Activated naive CD4-positive, alpha-beta T cell treated with anti-CD3 and anti-CD28 coated beads, Interleukin-2, amount 10 ng/mL, durations not matched to agents 7 days and 5 days (primary cell): Measurements from ENCODE around the gene KSR1.

ENCODE experiments used
- CTCF ChIA-PET: fragments of 350-600 bp; sonication (Branson Sonifier 250); formaldehyde crosslinking; loops from one replicate; lab custom pipeline; 2021; ENCODE audit warnings: antibody characterized with exemption; lab: Charles Lee
- DNase-seq: peaks from one replicate; pipeline ENCODE4 v3.0.0-alpha.2; 2020
- H3K27ac Mint-ChIP-seq: one replicate; pipeline ENCODE4 v1.8.0; 2021; ENCODE audit warnings: mild to moderate bottlenecking, moderate library complexity, mixed read lengths
- H3K27me3 Mint-ChIP-seq: one replicate; pipeline ENCODE4 v1.8.0; 2021; ENCODE audit warnings: mild to moderate bottlenecking, mixed read lengths
- H3K36me3 Mint-ChIP-seq: one replicate; pipeline ENCODE4 v1.8.0; 2021; ENCODE audit warnings: mixed read lengths
- H3K4me1 Mint-ChIP-seq: one replicate; pipeline ENCODE4 v1.8.0; 2021; ENCODE audit warnings: mixed read lengths
- H3K4me3 Mint-ChIP-seq: one replicate; pipeline ENCODE4 v1.8.0; 2021; ENCODE audit warnings: mild to moderate bottlenecking, moderate library complexity, mixed read lengths
- H3K9me3 Mint-ChIP-seq: one replicate; pipeline ENCODE4 v1.8.0; 2021; ENCODE audit warnings: mixed read lengths

KSR1 gene

DNA sequence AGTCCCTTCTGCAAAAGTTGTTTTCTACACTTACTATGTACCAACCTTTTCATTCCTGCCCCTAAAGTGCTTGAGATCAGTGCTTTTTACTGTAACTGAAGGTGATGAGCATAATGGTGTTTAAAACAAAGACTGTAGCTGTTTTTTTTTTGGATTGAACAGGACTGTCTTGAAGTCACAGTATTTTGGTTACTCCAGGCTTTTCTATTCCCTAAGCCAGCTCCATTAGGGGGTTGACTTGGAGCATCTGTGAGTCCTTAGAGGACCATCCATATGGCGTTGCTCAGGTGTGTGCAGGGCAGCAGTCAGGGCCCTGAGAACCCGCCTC is 145.7 kb downstream of the KSR1 start:
- no peak overlapping the region for H3K4me3 Mint-ChIP-seq
- no peaks in the 10 kb centered on the region for H3K9me3 Mint-ChIP-seq
- no peaks in the 10 kb centered on the region for H3K27me3 Mint-ChIP-seq
- CTCF ChIA-PET = interaction anchor here (0.7 to 10.6 kb wide), 17 partner anchors 14 to 364 kb away, joined by 3 to 153 read pairs (median 4); partner anchors contain the start of gene LGALS9
- no peak for DNase-seq
- peaks cover 13% of the 10 kb centered on the region for H3K4me1 Mint-ChIP-seq
- no peak overlapping the region for H3K27ac Mint-ChIP-seq
- peaks cover 21% of the 10 kb centered on the region for H3K36me3 Mint-ChIP-seq

DNA sequence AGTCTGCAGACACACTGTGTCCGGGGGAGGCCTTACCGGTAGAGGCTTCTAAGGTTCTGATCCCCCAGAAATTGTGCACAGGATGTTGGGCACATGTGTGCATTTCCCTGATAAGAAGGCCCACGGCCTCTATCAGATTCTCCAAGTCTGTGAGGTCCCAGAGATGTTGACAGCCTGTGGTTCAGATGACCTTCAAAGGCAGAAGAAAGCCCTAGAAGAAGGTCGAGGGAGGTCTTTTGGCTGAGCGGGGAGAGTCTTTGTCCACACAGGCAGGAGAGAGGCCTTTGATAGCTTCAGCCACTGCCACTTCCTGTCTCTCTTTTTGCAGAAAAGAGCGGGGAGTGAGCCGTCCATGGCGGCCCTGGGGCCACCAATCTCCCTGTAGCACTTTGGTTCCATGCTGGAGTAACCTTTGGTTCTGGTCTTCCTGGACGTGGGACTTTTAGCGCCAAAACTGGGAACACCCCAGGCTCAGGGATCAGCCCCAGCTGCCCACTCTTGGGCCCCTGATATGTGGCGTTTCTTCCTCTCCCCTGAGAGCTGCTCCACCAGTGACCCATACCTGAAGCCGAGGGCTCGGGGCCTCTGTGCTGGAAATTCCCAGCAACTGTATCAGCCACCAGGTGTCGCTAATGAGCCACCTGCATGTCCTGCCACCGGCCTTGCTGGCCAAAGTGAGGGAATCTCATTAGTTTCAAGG is 146.6 kb downstream of the KSR1 start:
- no peak overlapping the region for H3K4me3 Mint-ChIP-seq
- H3K27me3 Mint-ChIP-seq = no peaks in the 10 kb centered on the region
- no peak overlapping the region for H3K27ac Mint-ChIP-seq
- H3K9me3 Mint-ChIP-seq = no peaks in the 10 kb centered on the region
- DNase-seq = peak; percentile 82
- H3K4me1 Mint-ChIP-seq = peaks cover 13% of the 10 kb centered on the region
- peaks cover 16% of the 10 kb centered on the region for H3K36me3 Mint-ChIP-seq
- CTCF ChIA-PET = interaction anchor here (0.7 to 10.6 kb wide), 19 partner anchors 9 to 365 kb away, joined by 3 to 153 read pairs (median 5); partner anchors contain the start of gene LGALS9

DNA sequence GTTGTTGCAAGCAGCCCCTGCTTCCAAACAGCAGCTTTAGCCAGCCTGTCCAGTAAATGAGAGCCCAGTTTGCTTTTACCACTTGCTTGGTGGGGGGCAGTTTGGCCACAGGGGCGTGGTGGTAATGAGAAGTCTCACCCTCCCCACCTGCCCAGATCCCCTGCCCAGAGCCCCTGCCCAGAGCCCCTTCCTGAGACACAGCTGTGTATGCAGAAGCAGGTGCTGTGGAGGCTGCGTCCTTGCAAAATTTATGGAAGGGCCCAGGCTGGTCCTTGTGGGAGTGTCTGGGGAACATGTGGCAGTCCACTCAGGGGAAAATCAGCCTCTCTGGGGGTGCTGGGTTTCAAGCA is 147.1 kb downstream of the KSR1 start:
- no peaks in the 10 kb centered on the region for H3K27me3 Mint-ChIP-seq
- CTCF ChIA-PET = interaction anchor here (0.9 to 10.6 kb wide), 13 partner anchors 8 to 366 kb away, joined by 3 to 153 read pairs (median 7); partner anchors contain the start of gene LGALS9
- peaks cover 13% of the 10 kb centered on the region for H3K4me1 Mint-ChIP-seq
- DNase-seq = no peak
- H3K27ac Mint-ChIP-seq = no peak overlapping the region
- H3K9me3 Mint-ChIP-seq = no peaks in the 10 kb centered on the region
- peaks cover 16% of the 10 kb centered on the region for H3K36me3 Mint-ChIP-seq
- no peak overlapping the region for H3K4me3 Mint-ChIP-seq

DNA sequence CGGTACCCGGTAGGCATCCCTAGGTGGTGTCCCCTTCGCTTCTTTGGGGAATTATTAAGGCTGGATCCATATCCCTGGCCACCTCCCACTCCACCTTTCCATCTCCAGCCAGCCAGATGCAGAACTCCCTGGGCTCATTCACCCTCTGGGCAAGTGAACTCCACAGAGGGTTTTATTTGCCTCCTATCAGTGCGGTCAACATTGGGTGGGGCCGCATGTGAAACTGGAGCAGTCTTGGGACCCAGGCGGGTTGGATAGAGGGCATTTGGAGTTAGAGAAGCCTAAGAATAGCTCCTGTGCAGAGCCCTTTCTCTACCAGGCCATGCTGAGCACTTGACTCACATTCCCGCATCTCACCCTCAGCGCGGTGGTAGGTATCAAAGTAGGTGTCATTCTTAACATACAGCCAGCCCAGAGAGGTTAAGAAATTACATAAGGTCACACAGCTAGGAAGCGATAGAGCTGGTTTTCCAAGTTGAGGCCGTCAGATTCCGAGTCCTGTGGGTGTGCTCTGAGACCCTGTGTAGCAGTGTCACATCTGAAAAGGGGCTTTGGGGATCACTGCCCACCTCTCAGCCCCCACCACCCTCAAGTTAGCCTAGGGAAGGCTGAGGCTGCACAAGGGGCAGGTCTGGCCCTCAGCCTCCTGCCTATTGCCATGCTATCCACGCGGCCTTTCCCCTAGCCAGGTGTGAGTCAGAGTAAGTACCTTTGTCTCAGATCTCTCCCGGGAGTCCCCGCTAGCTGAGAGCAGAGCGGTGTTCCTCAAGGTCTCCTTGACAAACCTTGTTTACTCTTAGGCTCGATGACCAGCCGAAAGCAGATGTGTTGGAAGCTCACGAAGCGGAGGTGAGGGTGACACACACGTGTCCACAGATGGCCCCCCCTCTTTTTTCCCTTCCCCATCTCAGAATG is 147.9 kb downstream of the KSR1 start:
- no peaks in the 10 kb centered on the region for H3K9me3 Mint-ChIP-seq
- H3K27me3 Mint-ChIP-seq = no peaks in the 10 kb centered on the region
- CTCF ChIA-PET = interaction anchor here (0.6 to 10.6 kb wide), 18 partner anchors 7 to 368 kb away, joined by 3 to 153 read pairs (median 4); partner anchors contain the start of gene LGALS9
- H3K4me1 Mint-ChIP-seq = peaks cover 13% of the 10 kb centered on the region
- DNase-seq = no peak
- no peak overlapping the region for H3K4me3 Mint-ChIP-seq
- H3K36me3 Mint-ChIP-seq = peaks cover 21% of the 10 kb centered on the region
- peak overlapping the region; percentile 7 for H3K27ac Mint-ChIP-seq

DNA sequence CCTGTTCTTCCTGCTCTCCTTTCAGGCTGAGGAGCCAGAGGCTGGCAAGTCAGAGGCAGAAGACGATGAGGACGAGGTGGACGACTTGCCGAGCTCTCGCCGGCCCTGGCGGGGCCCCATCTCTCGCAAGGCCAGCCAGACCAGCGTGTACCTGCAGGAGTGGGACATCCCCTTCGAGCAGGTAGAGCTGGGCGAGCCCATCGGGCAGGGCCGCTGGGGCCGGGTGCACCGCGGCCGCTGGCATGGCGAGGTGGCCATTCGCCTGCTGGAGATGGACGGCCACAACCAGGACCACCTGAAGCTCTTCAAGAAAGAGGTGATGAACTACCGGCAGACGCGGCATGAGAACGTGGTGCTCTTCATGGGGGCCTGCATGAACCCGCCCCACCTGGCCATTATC is 149.2 kb downstream of the KSR1 start:
- no peak overlapping the region for H3K27ac Mint-ChIP-seq
- H3K4me1 Mint-ChIP-seq = peaks cover 11% of the 10 kb centered on the region
- CTCF ChIA-PET = interaction anchor here (1.0 to 10.6 kb wide), 6 partner anchors 16 to 359 kb away, joined by 3 to 153 read pairs (median 10); partner anchors contain the start of gene LGALS9
- H3K9me3 Mint-ChIP-seq = no peaks in the 10 kb centered on the region
- H3K27me3 Mint-ChIP-seq = no peaks in the 10 kb centered on the region
- no peak for DNase-seq
- H3K36me3 Mint-ChIP-seq = peaks cover 21% of the 10 kb centered on the region
- H3K4me3 Mint-ChIP-seq = no peak overlapping the region

DNA sequence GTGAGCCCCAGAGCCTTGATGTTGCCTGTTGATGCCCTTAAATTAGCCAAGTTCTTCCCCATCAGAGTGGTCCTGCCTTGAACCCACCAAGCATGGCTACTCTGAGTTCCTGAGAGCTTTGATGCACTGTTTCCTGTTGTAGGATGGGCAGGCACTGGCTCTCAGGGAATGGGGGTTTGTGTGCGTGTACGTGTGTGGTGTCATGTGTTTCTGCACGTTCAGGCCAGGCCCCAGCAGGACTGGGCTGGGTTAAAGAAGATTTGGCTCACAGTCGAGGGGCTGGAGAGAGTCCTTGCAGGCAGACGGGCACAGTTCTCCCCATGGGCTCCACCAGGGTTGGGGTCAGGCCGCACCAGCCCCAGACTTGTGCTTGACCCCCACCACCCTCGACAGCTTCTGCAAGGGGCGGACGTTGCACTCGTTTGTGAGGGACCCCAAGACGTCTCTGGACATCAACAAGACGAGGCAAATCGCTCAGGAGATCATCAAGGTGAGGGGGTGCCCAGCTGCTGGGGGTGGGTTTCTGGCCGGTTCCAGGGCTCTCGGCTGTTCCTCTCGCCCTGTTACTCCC is 151.4 kb downstream of the KSR1 start:
- Mint-ChIP-seq H3K4me3 (no peak overlapping the region), H3K9me3 (no peaks in the 10 kb centered on the region), H3K4me1 (peaks cover 14% of the 10 kb centered on the region), H3K27ac (no peak overlapping the region), H3K27me3 (no peaks in the 10 kb centered on the region), H3K36me3 (peaks cover 21% of the 10 kb centered on the region)
- no peak for DNase-seq
- CTCF ChIA-PET = interaction anchor here (0.8 to 10.6 kb wide), 7 partner anchors 8 to 257 kb away, joined by 3 to 153 read pairs (median 6); no protein-coding TSS in a partner anchor

DNA sequence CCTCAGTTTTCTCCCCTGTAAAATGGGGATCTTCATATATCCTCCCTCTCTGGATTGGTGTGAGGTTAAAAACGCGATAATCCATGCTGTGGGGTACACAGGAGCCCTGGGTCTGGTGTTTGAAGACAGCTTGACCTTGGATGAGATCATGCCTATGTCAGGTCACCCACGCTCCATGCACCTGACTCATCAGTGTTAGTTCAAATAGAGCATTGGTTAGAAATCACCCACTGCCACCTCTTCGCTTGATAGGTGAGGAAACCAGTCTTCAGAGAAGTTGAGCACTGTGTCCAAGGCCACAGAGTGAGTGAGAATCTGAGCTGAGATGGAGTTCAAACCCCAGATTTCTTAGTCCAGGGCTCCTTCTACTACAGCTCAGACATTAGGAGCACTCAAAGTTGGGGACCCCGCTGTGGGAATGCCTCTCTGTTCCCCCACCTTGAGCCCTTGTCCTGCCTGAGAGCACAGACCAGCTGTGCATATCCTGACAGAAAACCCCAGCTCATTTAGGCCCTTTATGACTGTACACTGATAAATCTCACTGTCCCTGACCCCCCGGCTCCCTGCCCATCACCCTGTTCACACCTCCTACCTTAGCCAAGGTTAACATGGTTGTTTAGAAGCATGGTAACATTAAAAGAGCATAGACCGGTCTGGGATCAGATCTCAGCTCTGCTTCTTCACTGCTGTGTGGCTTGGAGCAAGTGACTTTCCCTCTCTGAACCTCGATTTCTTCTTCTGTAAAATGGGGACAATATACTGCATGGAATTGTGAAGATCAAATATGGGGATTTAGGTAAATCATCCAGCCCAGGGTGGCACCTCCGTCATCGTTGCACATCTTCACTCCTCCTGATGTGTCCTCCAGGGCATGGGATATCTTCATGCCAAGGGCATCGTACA is 152.3 kb downstream of the KSR1 start:
- H3K36me3 Mint-ChIP-seq = peaks cover 23% of the 10 kb centered on the region

DNA sequence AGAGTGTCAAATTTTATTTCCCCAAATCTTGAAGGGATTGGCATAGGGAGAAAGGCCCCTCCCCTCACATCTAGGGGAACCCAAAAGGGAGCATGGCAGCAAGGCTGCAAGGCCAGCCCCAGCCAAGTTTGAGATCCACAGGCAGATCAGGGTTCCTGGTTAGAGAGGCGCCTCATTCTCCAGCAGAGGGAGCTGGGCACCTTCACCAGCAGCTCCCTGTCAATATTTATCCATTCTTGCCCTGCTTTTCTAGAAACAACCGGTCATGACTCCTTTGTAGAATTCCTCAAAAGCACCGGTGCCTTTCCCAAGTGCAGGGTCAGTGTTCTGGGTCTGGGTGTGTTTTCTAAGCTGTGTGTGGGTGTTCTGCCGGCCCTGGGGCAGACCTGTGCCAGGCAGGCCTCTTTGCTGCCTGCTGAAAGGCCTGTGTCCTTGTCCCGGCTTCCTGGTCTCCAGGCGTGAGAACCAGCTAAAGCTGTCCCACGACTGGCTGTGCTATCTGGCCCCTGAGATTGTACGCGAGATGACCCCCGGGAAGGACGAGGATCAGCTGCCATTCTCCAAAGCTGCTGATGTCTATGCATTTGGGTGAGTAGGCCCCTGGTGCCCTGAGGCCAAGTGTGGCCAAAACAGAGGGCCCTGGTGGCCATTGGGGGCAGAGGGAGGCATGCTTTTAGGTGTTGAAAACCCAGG is 153.5 kb downstream of the KSR1 start:
- H3K9me3 Mint-ChIP-seq = no peaks in the 10 kb centered on the region
- no peak overlapping the region for H3K27ac Mint-ChIP-seq
- H3K27me3 Mint-ChIP-seq = no peaks in the 10 kb centered on the region
- peaks cover 14% of the 10 kb centered on the region for H3K4me1 Mint-ChIP-seq
- peak; percentile 65 for DNase-seq
- CTCF ChIA-PET = interaction anchor here (0.6 to 8.5 kb wide), 17 partner anchors 9 to 270 kb away, joined by 3 to 106 read pairs (median 3); partner anchors contain the start of gene LGALS9
- H3K36me3 Mint-ChIP-seq = peaks cover 24% of the 10 kb centered on the region
- no peak overlapping the region for H3K4me3 Mint-ChIP-seq

More for the DNA sequence above, 152.3 kb downstream of the KSR1 start:
- Mint-ChIP-seq H3K4me3 (no peak overlapping the region), H3K27ac (peak overlapping the region; percentile 51), H3K9me3 (no peaks in the 10 kb centered on the region), H3K27me3 (no peaks in the 10 kb centered on the region), H3K4me1 (peaks cover 14% of the 10 kb centered on the region)
- DNase-seq = no peak
- CTCF ChIA-PET = interaction anchor here (1.1 to 10.6 kb wide), 8 partner anchors 8 to 256 kb away, joined by 3 to 153 read pairs (median 4); no protein-coding TSS in a partner anchor

DNA sequence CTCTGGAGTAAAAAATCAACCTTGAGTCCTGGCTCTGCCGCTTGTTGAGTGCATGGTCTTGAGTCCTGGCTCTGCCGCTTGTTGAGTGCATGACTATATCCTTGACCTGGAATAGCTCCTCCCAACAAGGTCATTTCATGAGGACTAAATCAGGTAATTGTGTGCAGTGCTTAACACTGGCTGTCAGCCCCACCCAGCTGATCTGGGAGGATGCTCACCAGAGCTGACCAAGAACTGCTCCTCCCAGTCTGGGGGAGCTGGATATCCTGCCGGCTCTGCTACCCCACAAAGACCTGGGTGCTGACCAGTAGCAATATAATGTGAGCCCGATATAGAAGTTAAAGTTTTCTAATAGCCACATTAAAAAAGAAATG is 154.0 kb downstream of the KSR1 start:
- Mint-ChIP-seq H3K9me3 (no peaks in the 10 kb centered on the region), H3K4me3 (no peak overlapping the region), H3K36me3 (peaks cover 29% of the 10 kb centered on the region), H3K27me3 (no peaks in the 10 kb centered on the region), H3K4me1 (peaks cover 16% of the 10 kb centered on the region), H3K27ac (no peak overlapping the region)
- CTCF ChIA-PET = interaction anchor here (0.6 to 8.5 kb wide), 13 partner anchors 9 to 270 kb away, joined by 3 to 106 read pairs (median 3); no protein-coding TSS in a partner anchor
- DNase-seq = no peak

DNA sequence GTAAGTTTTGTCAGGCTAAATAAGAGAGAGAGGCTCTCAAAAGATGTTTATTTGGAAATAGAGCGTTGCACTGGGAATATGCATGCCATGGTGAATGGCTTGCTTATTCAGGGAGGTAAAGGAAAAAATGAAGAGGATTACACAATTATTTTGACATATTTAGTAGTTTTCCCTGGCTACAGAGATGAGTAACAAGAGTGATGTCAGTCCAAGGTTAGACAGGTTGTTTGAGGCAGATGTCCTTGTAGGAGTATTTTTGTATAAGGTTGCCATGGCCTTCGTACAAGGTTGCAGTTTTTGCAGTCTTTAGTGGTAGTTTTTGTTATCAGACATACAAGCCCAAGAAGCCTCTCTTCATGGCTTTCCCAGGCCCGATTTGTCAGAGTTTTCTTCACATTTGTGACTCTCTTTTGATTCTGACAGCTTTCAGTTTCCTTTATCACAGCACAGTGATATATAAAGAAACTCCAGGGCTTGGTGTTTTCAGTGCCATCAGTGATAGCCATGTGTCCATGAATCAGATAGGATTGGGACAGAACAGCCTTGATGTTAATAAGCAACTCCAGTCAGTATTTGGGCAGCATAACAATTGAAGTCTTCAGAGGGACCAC is 156.0 kb downstream of the KSR1 start:
- Mint-ChIP-seq H3K36me3 (peaks cover 36% of the 10 kb centered on the region), H3K27me3 (no peaks in the 10 kb centered on the region), H3K27ac (peak overlapping the region; percentile 64)

DNA sequence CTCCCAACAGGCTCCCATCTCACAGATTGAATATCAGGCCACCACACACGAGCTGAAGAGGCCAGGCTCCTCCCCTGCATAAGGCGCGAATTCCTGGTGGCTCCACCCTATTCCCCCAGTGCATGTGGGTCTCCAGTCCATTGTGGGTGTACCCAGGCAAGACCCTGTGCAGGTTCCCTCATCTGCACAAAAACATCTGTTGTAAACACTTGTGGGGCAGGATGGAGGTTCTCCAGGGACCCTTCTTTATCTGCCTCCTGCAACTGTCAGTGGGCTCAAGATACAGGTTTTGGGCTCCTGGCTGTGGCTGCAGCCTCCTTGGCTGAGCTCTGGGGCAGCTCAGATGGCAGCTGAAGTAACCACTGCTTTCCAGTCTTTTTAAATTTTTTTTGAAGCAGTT is 157.2 kb downstream of the KSR1 start:
- H3K27ac Mint-ChIP-seq = no peak overlapping the region
- H3K27me3 Mint-ChIP-seq = no peaks in the 10 kb centered on the region
- H3K4me1 Mint-ChIP-seq = peaks cover 33% of the 10 kb centered on the region
- no peak overlapping the region for H3K4me3 Mint-ChIP-seq
- DNase-seq = no peak
- H3K9me3 Mint-ChIP-seq = no peaks in the 10 kb centered on the region
- CTCF ChIA-PET = interaction anchor here (1.1 to 8.5 kb wide), 3 partner anchors 10 to 35 kb away, joined by 3 to 106 read pairs (median 7); no protein-coding TSS in a partner anchor
- peaks cover 39% of the 10 kb centered on the region for H3K36me3 Mint-ChIP-seq

More for the DNA sequence above, 156.0 kb downstream of the KSR1 start:
- Mint-ChIP-seq H3K4me3 (no peak overlapping the region), H3K4me1 (peaks cover 33% of the 10 kb centered on the region), H3K9me3 (no peaks in the 10 kb centered on the region)
- CTCF ChIA-PET = interaction anchor here (1.1 to 8.5 kb wide), 2 partner anchors 9 to 37 kb away, joined by 4 to 106 read pairs; no protein-coding TSS in a partner anchor
- DNase-seq = no peak

DNA sequence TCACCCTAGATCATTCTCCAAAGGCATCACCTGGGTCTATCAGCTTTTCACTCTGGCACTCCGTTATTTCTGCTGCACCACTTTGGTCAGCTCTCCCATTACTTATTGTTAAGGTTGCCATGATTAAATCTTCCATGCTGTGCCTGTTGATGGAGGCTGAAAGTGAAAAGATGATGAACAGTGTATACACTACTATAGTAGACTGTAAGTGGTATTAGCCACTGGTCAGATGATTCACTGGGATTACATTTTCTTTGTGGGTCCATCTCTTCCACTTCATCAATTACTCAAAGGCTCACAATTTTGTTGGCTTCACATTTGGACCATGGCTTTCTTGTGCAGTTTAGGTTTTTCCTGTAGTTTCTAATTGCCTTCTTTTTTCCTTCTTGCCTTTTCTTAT is 158.9 kb downstream of the KSR1 start:
- H3K27ac Mint-ChIP-seq = no peak overlapping the region
- peaks cover 37% of the 10 kb centered on the region for H3K4me1 Mint-ChIP-seq
- H3K9me3 Mint-ChIP-seq = no peaks in the 10 kb centered on the region
- no peaks in the 10 kb centered on the region for H3K27me3 Mint-ChIP-seq
- CTCF ChIA-PET = interaction anchor here (1.3 to 8.5 kb wide), 3 partner anchors 12 to 34 kb away, joined by 3 to 106 read pairs (median 7); no protein-coding TSS in a partner anchor
- H3K36me3 Mint-ChIP-seq = peaks cover 42% of the 10 kb centered on the region
- DNase-seq = no peak
- no peak overlapping the region for H3K4me3 Mint-ChIP-seq
